ENCODE measurements around the gene MAL.

Gene MAL

GRCh38 chr2:94996305-94997100, 29.0 kb upstream of the MAL start:
- DNase-seq (ENCODE audit: low read depth in 1 of 2, low spot score in 1 of 2), result no peak

- DNase-seq (ENCODE audit: low read depth in 1 of 2, low spot score in 1 of 2), result no peak
These were observed 27.3 kb upstream of the MAL start for GRCh38 chr2:94997981-94998930.

- DNase-seq (ENCODE audit: low read depth in 1 of 2, low spot score in 1 of 2), result no peak
These were observed 26.1 kb upstream of the MAL start for GRCh38 chr2:94999431-94999883.

- no peak for DNase-seq (ENCODE audit: low read depth in 1 of 2, low spot score in 1 of 2)
These were observed 24.4 kb upstream of the MAL start for GRCh38 chr2:95001051-95001562.

- no peak for DNase-seq (ENCODE audit: low read depth in 1 of 2, low spot score in 1 of 2)
These were observed 23.8 kb upstream of the MAL start for GRCh38 chr2:95001701-95002100.

- no peak for DNase-seq (ENCODE audit: low read depth in 1 of 2, low spot score in 1 of 2)
These were observed 23.0 kb upstream of the MAL start for GRCh38 chr2:95002498-95002897.

- no peak for DNase-seq (ENCODE audit: low read depth in 1 of 2, low spot score in 1 of 2)
These were observed 21.2 kb upstream of the MAL start for GRCh38 chr2:95004287-95004686.

- DNase-seq (ENCODE audit: low read depth in 1 of 2, low spot score in 1 of 2), result no peak
These were observed 20.8 kb upstream of the MAL start for GRCh38 chr2:95004711-95005110.

GRCh38 chr2:95005726-95006125, 19.8 kb upstream of the MAL start:
- DNase-seq (ENCODE audit: low read depth in 1 of 2, low spot score in 1 of 2), result no peak

GRCh38 chr2:95006588-95006987, 18.9 kb upstream of the MAL start:
- no peak for DNase-seq (ENCODE audit: low read depth in 1 of 2, low spot score in 1 of 2)

GRCh38 chr2:95007031-95007609, 18.4 kb upstream of the MAL start:
- no peak for DNase-seq (ENCODE audit: low read depth in 1 of 2, low spot score in 1 of 2)

- DNase-seq (ENCODE audit: low read depth in 1 of 2, low spot score in 1 of 2), result no peak
These were observed 17.7 kb upstream of the MAL start for GRCh38 chr2:95007822-95008221.

GRCh38 chr2:95008306-95008705, 17.2 kb upstream of the MAL start:
- DNase-seq (ENCODE audit: low read depth in 1 of 2, low spot score in 1 of 2), result no peak

GRCh38 chr2:95008996-95009395, 16.5 kb upstream of the MAL start:
- DNase-seq (ENCODE audit: low read depth in 1 of 2, low spot score in 1 of 2), result no peak

GRCh38 chr2:95009412-95009811, 16.1 kb upstream of the MAL start:
- DNase-seq (ENCODE audit: low read depth in 1 of 2, low spot score in 1 of 2), result no peak

- DNase-seq (ENCODE audit: low read depth in 1 of 2, low spot score in 1 of 2), result no peak
These were observed 15.4 kb upstream of the MAL start for GRCh38 chr2:95010126-95010525.

- no peak for DNase-seq (ENCODE audit: low read depth in 1 of 2, low spot score in 1 of 2)
These were observed 14.8 kb upstream of the MAL start for GRCh38 chr2:95010718-95011117.

GRCh38 chr2:95012881-95013550, 12.5 kb upstream of the MAL start:
- no peak for DNase-seq (ENCODE audit: low read depth in 1 of 2, low spot score in 1 of 2)

- DNase-seq (ENCODE audit: low read depth in 1 of 2, low spot score in 1 of 2), result no peak
These were observed 11.8 kb upstream of the MAL start for GRCh38 chr2:95013726-95014125.

GRCh38 chr2:95014126-95014708, 11.3 kb upstream of the MAL start:
- DNase-seq (ENCODE audit: low read depth in 1 of 2, low spot score in 1 of 2), result no peak

Data from activated T-helper 1 cell treated with anti-CD3 and anti-CD28 coated beads, Interleukin-2, amount 50 U/mL, for 16 hours (primary cell).